Measurements from ENCODE around the gene C1orf74. TPM values are rescaled to one million over a fixed set of nuclear protein-coding genes. Genes with fewer than 3 reads are reported as not detected.

C1orf74 gene
- total and polyA plus RNA-seq, 5 donors from 2014 or later = 0.07 to 0.56 (median 0.27) TPM

GRCh38 chr1:209815490-209815889 is 31.1 kb upstream of the C1orf74 start:
- no peak for DNase-seq
- no peaks in the 10 kb centered on the region for H3K4me1 ChIP-seq (ENCODE audit: control insufficient read depth, insufficient read depth, low read length, poor library complexity, severe bottlenecking)
- no peak overlapping the region for H3K27ac Mint-ChIP-seq
- peaks cover 0 to 2% (median 0%) of the 10 kb centered on the region in 4 donors for H3K4me1 Mint-ChIP-seq
- H3K4me3 ChIP-seq (ENCODE audit: low read depth, low read length) = no peak overlapping the region
- no peak overlapping the region for H3K4me3 Mint-ChIP-seq
- H3K9me3 ChIP-seq (ENCODE audit: control insufficient read depth in 2 of 2, low read length in 2 of 2) = no peaks in the 10 kb centered on the region
- H3K36me3 ChIP-seq (ENCODE audit: control insufficient read depth, insufficient read depth, low read length) = no peaks in the 10 kb centered on the region
- peaks cover 14% of the 10 kb centered on the region for H3K27me3 ChIP-seq (ENCODE audit: control insufficient read depth, insufficient read depth, low read length)
- peaks cover 0 to 1% (median 0%) of the 10 kb centered on the region in 7 donors for H3K9me3 Mint-ChIP-seq
- peaks cover 25% of the 10 kb centered on the region for H3K27me3 Mint-ChIP-seq
- ATAC-seq (ENCODE audit: low read depth in 2 of 2) = no peak
- no peaks in the 10 kb centered on the region for H3K36me3 Mint-ChIP-seq
- H3K27ac ChIP-seq (ENCODE audit: insufficient read depth, low read length, poor library complexity, severe bottlenecking) = no peak overlapping the region

- Histone ChIP-seq H3K27ac (ENCODE audit: insufficient read depth, low read length, poor library complexity, severe bottlenecking) (no peak overlapping the region), H3K9me3 (ENCODE audit: control insufficient read depth in 2 of 2, low read length in 2 of 2) (no peaks in the 10 kb centered on the region), H3K27me3 (ENCODE audit: control insufficient read depth, insufficient read depth, low read length) (peaks cover 5% of the 10 kb centered on the region), H3K4me3 (ENCODE audit: low read depth, low read length) (no peak overlapping the region), H3K36me3 (ENCODE audit: control insufficient read depth, insufficient read depth, low read length) (no peaks in the 10 kb centered on the region), H3K4me1 (ENCODE audit: control insufficient read depth, insufficient read depth, low read length, poor library complexity, severe bottlenecking) (no peaks in the 10 kb centered on the region)
- H3K27me3 Mint-ChIP-seq = peaks cover 21% of the 10 kb centered on the region
- no peak for ATAC-seq (ENCODE audit: low read depth in 2 of 2)
- no peaks in the 10 kb centered on the region for H3K36me3 Mint-ChIP-seq
- DNase-seq = no peak
- H3K4me1 Mint-ChIP-seq = peaks cover 0 to 2% (median 0%) of the 10 kb centered on the region in 4 donors
- H3K4me3 Mint-ChIP-seq = no peak overlapping the region
- peaks cover 0 to 1% (median 0%) of the 10 kb centered on the region in 7 donors for H3K9me3 Mint-ChIP-seq
- H3K27ac Mint-ChIP-seq = no peak overlapping the region
These were observed 29.5 kb upstream of the C1orf74 start for GRCh38 chr1:209813902-209814301.

- Mint-ChIP-seq H3K27me3 (peaks cover 11% of the 10 kb centered on the region), H3K36me3 (no peaks in the 10 kb centered on the region), H3K27ac (no peak overlapping the region), H3K4me3 (no peak overlapping the region), H3K4me1 (peaks cover 0 to 8% (median 3%) of the 10 kb centered on the region in 4 donors), H3K9me3 (peaks cover 0 to 1% (median 0%) of the 10 kb centered on the region in 7 donors)
- Histone ChIP-seq H3K4me1 (ENCODE audit: control insufficient read depth, insufficient read depth, low read length, poor library complexity, severe bottlenecking) (peaks cover 2% of the 10 kb centered on the region), H3K36me3 (ENCODE audit: control insufficient read depth, insufficient read depth, low read length) (no peaks in the 10 kb centered on the region), H3K4me3 (ENCODE audit: low read depth, low read length) (no peak overlapping the region), H3K27me3 (ENCODE audit: control insufficient read depth, insufficient read depth, low read length) (peaks cover 2% of the 10 kb centered on the region), H3K27ac (ENCODE audit: insufficient read depth, low read length, poor library complexity, severe bottlenecking) (no peak overlapping the region), H3K9me3 (ENCODE audit: control insufficient read depth in 2 of 2, low read length in 2 of 2) (no peaks in the 10 kb centered on the region)
- DNase-seq (no peak), ATAC-seq (ENCODE audit: low read depth in 2 of 2) (no peak)
These were observed 26.4 kb upstream of the C1orf74 start for GRCh38 chr1:209810783-209811182.

GRCh38 chr1:209809611-209810010 is 25.3 kb upstream of the C1orf74 start:
- no peaks in the 10 kb centered on the region for H3K9me3 ChIP-seq (ENCODE audit: control insufficient read depth in 2 of 2, low read length in 2 of 2)
- H3K4me3 ChIP-seq (ENCODE audit: low read depth, low read length) = no peak overlapping the region
- ATAC-seq (ENCODE audit: low read depth in 2 of 2) (no peak), DNase-seq (no peak)
- no peak overlapping the region for H3K27ac ChIP-seq (ENCODE audit: insufficient read depth, low read length, poor library complexity, severe bottlenecking)
- peaks cover 2% of the 10 kb centered on the region for H3K27me3 ChIP-seq (ENCODE audit: control insufficient read depth, insufficient read depth, low read length)
- Mint-ChIP-seq H3K36me3 (no peaks in the 10 kb centered on the region), H3K27ac (no peak overlapping the region), H3K27me3 (peaks cover 8% of the 10 kb centered on the region), H3K4me1 (peaks cover 0 to 10% (median 3%) of the 10 kb centered on the region in 4 donors), H3K4me3 (no peak overlapping the region), H3K9me3 (peaks cover 0 to 1% (median 0%) of the 10 kb centered on the region in 7 donors)
- H3K36me3 ChIP-seq (ENCODE audit: control insufficient read depth, insufficient read depth, low read length) = no peaks in the 10 kb centered on the region
- H3K4me1 ChIP-seq (ENCODE audit: control insufficient read depth, insufficient read depth, low read length, poor library complexity, severe bottlenecking) = peaks cover 6% of the 10 kb centered on the region

- no peak overlapping the region for H3K27ac ChIP-seq (ENCODE audit: insufficient read depth, low read length, poor library complexity, severe bottlenecking)
- H3K27me3 ChIP-seq (ENCODE audit: control insufficient read depth, insufficient read depth, low read length) = peaks cover 4% of the 10 kb centered on the region
- no peak overlapping the region for H3K4me3 ChIP-seq (ENCODE audit: low read depth, low read length)
- no peak overlapping the region for H3K4me3 Mint-ChIP-seq
- peaks cover 0 to 10% (median 4%) of the 10 kb centered on the region in 4 donors for H3K4me1 Mint-ChIP-seq
- H3K27ac Mint-ChIP-seq = no peak overlapping the region
- no peak for DNase-seq
- peaks cover 8% of the 10 kb centered on the region for H3K27me3 Mint-ChIP-seq
- peaks cover 0 to 1% (median 0%) of the 10 kb centered on the region in 7 donors for H3K9me3 Mint-ChIP-seq
- H3K4me1 ChIP-seq (ENCODE audit: control insufficient read depth, insufficient read depth, low read length, poor library complexity, severe bottlenecking) = peaks cover 6% of the 10 kb centered on the region
- H3K36me3 ChIP-seq (ENCODE audit: control insufficient read depth, insufficient read depth, low read length) = no peaks in the 10 kb centered on the region
- no peaks in the 10 kb centered on the region for H3K36me3 Mint-ChIP-seq
- no peaks in the 10 kb centered on the region for H3K9me3 ChIP-seq (ENCODE audit: control insufficient read depth in 2 of 2, low read length in 2 of 2)
- ATAC-seq (ENCODE audit: low read depth in 2 of 2) = no peak
These were observed 23.8 kb upstream of the C1orf74 start for GRCh38 chr1:209808059-209808581.

- Histone ChIP-seq H3K27me3 (ENCODE audit: control insufficient read depth, insufficient read depth, low read length) (peaks cover 4% of the 10 kb centered on the region), H3K4me3 (ENCODE audit: low read depth, low read length) (no peak overlapping the region), H3K36me3 (ENCODE audit: control insufficient read depth, insufficient read depth, low read length) (no peaks in the 10 kb centered on the region), H3K4me1 (ENCODE audit: control insufficient read depth, insufficient read depth, low read length, poor library complexity, severe bottlenecking) (peaks cover 6% of the 10 kb centered on the region), H3K27ac (ENCODE audit: insufficient read depth, low read length, poor library complexity, severe bottlenecking) (no peak overlapping the region), H3K9me3 (ENCODE audit: control insufficient read depth in 2 of 2, low read length in 2 of 2) (no peaks in the 10 kb centered on the region)
- DNase-seq (no peak), ATAC-seq (ENCODE audit: low read depth in 2 of 2) (no peak)
- Mint-ChIP-seq H3K27ac (no peak overlapping the region), H3K4me1 (peaks cover 0 to 10% (median 4%) of the 10 kb centered on the region in 4 donors), H3K4me3 (no peak overlapping the region), H3K27me3 (peaks cover 14% of the 10 kb centered on the region), H3K9me3 (peaks cover 0 to 1% (median 0%) of the 10 kb centered on the region in 7 donors), H3K36me3 (no peaks in the 10 kb centered on the region)
These were observed 23.1 kb upstream of the C1orf74 start for GRCh38 chr1:209807509-209807908.

GRCh38 chr1:209805875-209806760 is 21.8 kb upstream of the C1orf74 start, which contains the start of gene IRF6:
Gene IRF6 (minus strand): TSS chr1:209806142. CDS start chr1:209801413, 4,729 bp downstream.
- H3K4me3 Mint-ChIP-seq = peak within 1 kb of the TSS; percentile 86 to 94 (median 90)
- H3K27ac Mint-ChIP-seq = peak within 1 kb of the TSS; percentile 74 to 91 (median 86)
- DNase-seq = peak; percentile 73 to 82 (median 79)
- ATAC-seq (ENCODE audit: low read depth in 2 of 2) = peak; percentile 75 to 77
- peak within 1 kb of the TSS; percentile 28 for H3K27ac ChIP-seq (ENCODE audit: insufficient read depth, low read length, poor library complexity, severe bottlenecking)
- no peaks in the 10 kb centered on the region for H3K36me3 ChIP-seq (ENCODE audit: control insufficient read depth, insufficient read depth, low read length)
- peaks cover 0 to 10% (median 4%) of the 10 kb centered on the region in 4 donors for H3K4me1 Mint-ChIP-seq
- peaks cover 0 to 1% (median 0%) of the 10 kb centered on the region in 7 donors for H3K9me3 Mint-ChIP-seq
- peaks cover 21% of the 10 kb centered on the region for H3K27me3 Mint-ChIP-seq
- H3K4me1 ChIP-seq (ENCODE audit: control insufficient read depth, insufficient read depth, low read length, poor library complexity, severe bottlenecking) = peaks cover 6% of the 10 kb centered on the region
- H3K36me3 Mint-ChIP-seq = no peaks in the 10 kb centered on the region
- no peaks in the 10 kb centered on the region for H3K9me3 ChIP-seq (ENCODE audit: control insufficient read depth in 2 of 2, low read length in 2 of 2)
- H3K4me3 ChIP-seq (ENCODE audit: low read depth, low read length) = peak within 1 kb of the TSS; percentile 75
- H3K27me3 ChIP-seq (ENCODE audit: control insufficient read depth, insufficient read depth, low read length) = peaks cover 4% of the 10 kb centered on the region
